22Rv1 (cell line): Measurements from ENCODE around the gene SMYD3.

Source experiments
- ZFX ChIP-seq: fragments of 450-650 bp; IDR thresholded peaks from 2 replicates; pipeline ENCODE4 v1.6.1; 2017; ENCODE audit warnings: antibody characterized with exemption, borderline replicate concordance
- TF ChIP-seq, protein P1 (sequence below): fragments of 450-650 bp; IDR thresholded peaks from 2 replicates; pipeline ENCODE4 v1.5.1; 2017; ENCODE audit warnings: mild to moderate bottlenecking

DNA sequence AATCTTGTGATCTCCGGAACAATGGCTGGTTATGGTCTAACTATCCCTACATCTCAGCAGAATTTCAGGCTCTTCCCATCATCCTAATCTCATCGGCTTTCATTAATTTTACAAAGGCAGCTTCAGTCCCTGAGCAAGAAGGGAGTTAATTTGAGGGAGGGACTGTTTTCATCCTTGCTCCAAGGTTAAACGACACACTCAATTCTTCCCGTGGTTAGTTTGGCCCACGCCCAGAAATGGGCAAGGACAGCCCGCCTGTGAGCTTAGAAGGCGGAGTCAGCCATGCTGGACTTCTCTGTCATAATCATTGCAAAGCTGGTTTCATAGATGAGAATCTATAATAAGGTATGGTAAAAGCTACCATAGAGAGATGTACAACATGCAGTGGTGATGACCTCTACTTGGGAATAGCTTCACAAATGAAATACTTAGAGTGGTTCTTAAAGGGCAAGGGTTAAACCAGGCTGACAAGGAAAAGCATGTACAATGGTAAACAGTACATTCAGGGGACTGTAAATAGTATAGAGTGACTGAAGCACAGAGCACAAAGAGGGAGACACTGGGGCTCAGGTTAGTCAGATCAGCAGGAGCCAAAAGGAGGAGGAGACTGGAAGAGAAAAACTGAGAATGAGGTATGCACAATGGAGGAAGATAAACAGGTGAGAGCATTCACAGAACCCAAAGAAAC lies 108.8 kb downstream of the SMYD3 start:
- TF ChIP-seq, protein P1, sequence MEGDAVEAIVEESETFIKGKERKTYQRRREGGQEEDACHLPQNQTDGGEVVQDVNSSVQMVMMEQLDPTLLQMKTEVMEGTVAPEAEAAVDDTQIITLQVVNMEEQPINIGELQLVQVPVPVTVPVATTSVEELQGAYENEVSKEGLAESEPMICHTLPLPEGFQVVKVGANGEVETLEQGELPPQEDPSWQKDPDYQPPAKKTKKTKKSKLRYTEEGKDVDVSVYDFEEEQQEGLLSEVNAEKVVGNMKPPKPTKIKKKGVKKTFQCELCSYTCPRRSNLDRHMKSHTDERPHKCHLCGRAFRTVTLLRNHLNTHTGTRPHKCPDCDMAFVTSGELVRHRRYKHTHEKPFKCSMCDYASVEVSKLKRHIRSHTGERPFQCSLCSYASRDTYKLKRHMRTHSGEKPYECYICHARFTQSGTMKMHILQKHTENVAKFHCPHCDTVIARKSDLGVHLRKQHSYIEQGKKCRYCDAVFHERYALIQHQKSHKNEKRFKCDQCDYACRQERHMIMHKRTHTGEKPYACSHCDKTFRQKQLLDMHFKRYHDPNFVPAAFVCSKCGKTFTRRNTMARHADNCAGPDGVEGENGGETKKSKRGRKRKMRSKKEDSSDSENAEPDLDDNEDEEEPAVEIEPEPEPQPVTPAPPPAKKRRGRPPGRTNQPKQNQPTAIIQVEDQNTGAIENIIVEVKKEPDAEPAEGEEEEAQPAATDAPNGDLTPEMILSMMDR = no peak
- no peak for TF ChIP-seq ZFX
